K562 (cell line): ENCODE results near the gene USP28. TPM values are rescaled to one million over a fixed set of nuclear protein-coding genes. Genes with fewer than 3 reads are reported as not detected.

Source experiments
- ATF3 ChIP-seq, 2 experiments: fragments of 450-650 bp in 1 of 2; sonication (generic) in 1 of 2; formaldehyde crosslinking in 1 of 2; IDR thresholded peaks in 1 of 2; conservative IDR thresholded peaks in 1 of 2; 2 replicates each; pipeline versions ENCODE4 v1.6.1 to v1.8.1; 2016 to 2023; ENCODE audit warnings: mild to moderate bottlenecking in 2 of 2, moderate library complexity in 2 of 2, inconsistent platforms in 1 of 2, missing genetic modification reagents in 1 of 2
- BMI1 ChIP-seq: fragments of 150-350 bp; IDR thresholded peaks from 2 replicates; pipeline ENCODE4 v1.6.1; 2014; ENCODE audit warnings: low read length
- CBX3 ChIP-seq, 2 experiments: IDR thresholded peaks; 1 replicate in 1 of 2; 2 replicates in 1 of 2; pipeline ENCODE4 v1.6.1; 2012; ENCODE audit warnings: inconsistent platforms in 2 of 2, low read length in 2 of 2, borderline replicate concordance in 1 of 2, control low read depth in 1 of 2
- CREBBP ChIP-seq: IDR thresholded peaks from one replicate; pipeline ENCODE4 v1.6.1; 2012; ENCODE audit warnings: low read depth, mild to moderate bottlenecking, control low read depth, inconsistent platforms, low read length
- ETV1 ChIP-seq: fragments of 450-650 bp; conservative IDR thresholded peaks from 2 replicates; pipeline ENCODE4 v1.6.1; 2016; ENCODE audit warnings: missing genetic modification characterization, control low read depth, low read depth, missing compliant biosample characterization
- GTF2E2 ChIP-seq: fragments of 200-800 bp; sonication (Bioruptor generic); IDR thresholded peaks from 2 replicates; pipeline ENCODE4 v1.6.1; 2016; ENCODE audit warnings: missing genetic modification characterization, missing compliant biosample characterization
- ID3 ChIP-seq, 2 experiments: fragments of 250-450 bp in 1 of 2; fragments of 450-650 bp in 1 of 2; sonication (Bioruptor Pico) in 1 of 2; IDR thresholded peaks; 2 replicates each; pipeline versions ENCODE4 v1.6.1 to v1.8.0; 2016 to 2021; ENCODE audit warnings: mild to moderate bottlenecking in 2 of 2, moderate library complexity in 2 of 2, missing compliant biosample characterization in 1 of 2, missing genetic modification characterization in 1 of 2
- JUN ChIP-seq, 2 experiments: sonication (generic) in 1 of 2; formaldehyde crosslinking in 1 of 2; IDR thresholded peaks; 2 replicates each; pipeline versions ENCODE4 v1.6.1 to v1.8.0; 2012 to 2022; ENCODE audit warnings: borderline replicate concordance in 2 of 2, mild to moderate bottlenecking in 2 of 2, improper control_type of control experiment in 1 of 2, low read depth in 1 of 2, low read length in 1 of 2, missing genetic modification reagents in 1 of 2
- PTBP1 ChIP-seq: fragments of 200-400 bp; formaldehyde crosslinking; IDR thresholded peaks from 2 replicates; pipeline ENCODE4 v1.6.1; 2017; ENCODE audit warnings: low read depth, low read length
- PYGO2 ChIP-seq: fragments of 450-650 bp; IDR thresholded peaks from 2 replicates; pipeline ENCODE4 v1.6.1; 2016; ENCODE audit warnings: mild to moderate bottlenecking, missing genetic modification characterization, moderate library complexity, missing compliant biosample characterization
- RNF2 ChIP-seq: sonication (generic); IDR thresholded peaks from 2 replicates; pipeline ENCODE4 v1.6.1; 2016
- SFPQ ChIP-seq: fragments of 200-400 bp; formaldehyde crosslinking; IDR thresholded peaks from 2 replicates; pipeline ENCODE4 v1.6.1; 2017; ENCODE audit warnings: mild to moderate bottlenecking, low read depth, low read length, moderate library complexity
- TBP ChIP-seq: optimal IDR thresholded peaks from 2 replicates; pipeline ENCODE3; 2011; ENCODE audit warnings: low read depth, low read length, improper control_type of control experiment
- TCF15 ChIP-seq: fragments of 250-450 bp; sonication (Bioruptor Pico); IDR thresholded peaks from 2 replicates; pipeline ENCODE4 v1.8.0; 2022; ENCODE audit warnings: moderate library complexity, mild to moderate bottlenecking, inconsistent platforms
- ZBTB17 ChIP-seq: fragments of 450-650 bp; formaldehyde crosslinking; IDR thresholded peaks from 2 replicates; pipeline ENCODE4 v1.4.0; 2020; ENCODE audit warnings: mild to moderate bottlenecking
- ZC3H8 ChIP-seq: fragments of 450-650 bp; IDR thresholded peaks from 2 replicates; pipeline ENCODE4 v1.6.1; 2017
- ZKSCAN8 ChIP-seq: fragments of 200-800 bp; sonication (Bioruptor generic); IDR thresholded peaks from 2 replicates; pipeline ENCODE4 v1.6.1; 2016; ENCODE audit warnings: missing genetic modification characterization, missing compliant biosample characterization
- ZNF23 ChIP-seq: fragments of 250-450 bp; sonication (Bioruptor Pico); IDR thresholded peaks from 2 replicates; pipeline ENCODE4 v1.4.0; 2020; ENCODE audit warnings: mild to moderate bottlenecking
- ZNF280A ChIP-seq: fragments of 450-650 bp; IDR thresholded peaks from 2 replicates; pipeline ENCODE4 v1.6.1; 2018; ENCODE audit warnings: mild to moderate bottlenecking, low read depth; ENCODE audit not compliant: partially characterized antibody
- ZNF79 ChIP-seq: fragments of 250-450 bp; sonication (Bioruptor Pico); IDR thresholded peaks from 2 replicates; pipeline ENCODE4 v1.4.0; 2020; ENCODE audit warnings: low read depth, mild to moderate bottlenecking, moderate library complexity
- polyA plus RNA-seq, 8 experiments: library from polyadenylated mRNA; depleted of rRNA in 4 of 8; stranded (reverse) in 5 of 8; unstranded in 3 of 8; fragments of >200 nt; fragmentation: Nextera tagmentation in 2 of 8; fragmentation: Illumina TruSeq in 1 of 8; extraction: Ambion mirVana in 2 of 8; extraction: Trizol in 1 of 8; gene quantifications; 2 replicates each; pipeline versions ENCODE4 v1.2.1 to v1.2.3, GENCODE V29; 2011 to 2014; ENCODE audit warnings: inconsistent platforms in 1 of 8, missing spikeins in 1 of 8
- total RNA-seq, 7 experiments: library from RNA; depleted of rRNA in 6 of 7; stranded (reverse); fragments of >200 nt in 6 of 7; fragmentation: Illumina TruSeq in 2 of 7; extraction: Trizol in 2 of 7; gene quantifications; 2 replicates each; pipeline versions ENCODE4 v1.2.1 to v1.2.3, GENCODE V29; 2011 to 2021; ENCODE audit warnings: low replicate concordance in 1 of 7

Gene USP28
- total and polyA plus RNA-seq, 9 of the 15 experiments (the other 6 are each of a cell fraction or from before 2014, with no cell fraction given), result 3.7 to 42.7 (median 20.3) TPM

GRCh38 chr11:113773416-113774173, 101.8 kb downstream of the USP28 start, which contains the start of gene ZW10 (continued):
- TF ChIP-seq ATF3 (IDR thresholded peaks at IDR 0.05) (peak; percentile 47; the same call in 1 of the 2 replicates), ATF3 (CRISPR knock-in tag; conservative IDR thresholded peaks at IDR 0.05) (peak; percentile 72), ZKSCAN8 (no peak), JUN (IDR thresholded peaks at IDR 0.05; ENCODE audit: borderline replicate concordance, low read depth, low read length) (0 out of 2 replicates have a peak, but pooled peaks have one; percentile 4), JUN (CRISPR knock-in tag; IDR thresholded peaks at IDR 0.05; ENCODE audit: borderline replicate concordance) (no peak), BMI1 (no peak), ZNF79 (CRISPR knock-in tag) (no peak), ZC3H8 (no peak), PYGO2 (tag) (no peak), ZBTB17 (CRISPR knock-in tag) (no peak), RNF2 (no peak), ETV1 (tag) (no peak), SFPQ (no peak), ZNF23 (CRISPR knock-in tag) (no peak), PTBP1 (no peak), TBP (peak; percentile 71), CBX3 (IDR thresholded peaks at IDR 0.05; ENCODE audit: borderline replicate concordance in 1 of 2, low read length in 2 of 2) (peak in 1 of 2 experiments; percentile 41; a peak in 2 of 3 replicates), ID3 (CRISPR knock-in tag; IDR thresholded peaks at IDR 0.05) (no peak), ID3 (tag; IDR thresholded peaks at IDR 0.05) (0 out of 2 replicates have a peak, but pooled peaks have one; percentile 53), CREBBP (no peak), ZNF280A (no peak), TCF15 (CRISPR knock-in tag) (no peak), GTF2E2 (tag) (0 out of 2 replicates have a peak, but pooled peaks have one; percentile 67)
